HG02840 (cell line): ENCODE data around the gene EBF4.
"Not testable (repeated sequence)": the region's sequence is repeated elsewhere in the genome, so short reads cannot be mapped to it uniquely, and the experiment has no call there.

Experiments
- ATAC-seq: cut with Tn5 transposase; IDR thresholded peaks from one replicate; pipeline ENCODE4 v1.9.1; 2021; ENCODE audit warnings: mild to moderate bottlenecking, moderate library complexity, moderate number of reproducible peaks; ENCODE audit not compliant: unreplicated experiment, low FRiP score

Gene EBF4

DNA sequence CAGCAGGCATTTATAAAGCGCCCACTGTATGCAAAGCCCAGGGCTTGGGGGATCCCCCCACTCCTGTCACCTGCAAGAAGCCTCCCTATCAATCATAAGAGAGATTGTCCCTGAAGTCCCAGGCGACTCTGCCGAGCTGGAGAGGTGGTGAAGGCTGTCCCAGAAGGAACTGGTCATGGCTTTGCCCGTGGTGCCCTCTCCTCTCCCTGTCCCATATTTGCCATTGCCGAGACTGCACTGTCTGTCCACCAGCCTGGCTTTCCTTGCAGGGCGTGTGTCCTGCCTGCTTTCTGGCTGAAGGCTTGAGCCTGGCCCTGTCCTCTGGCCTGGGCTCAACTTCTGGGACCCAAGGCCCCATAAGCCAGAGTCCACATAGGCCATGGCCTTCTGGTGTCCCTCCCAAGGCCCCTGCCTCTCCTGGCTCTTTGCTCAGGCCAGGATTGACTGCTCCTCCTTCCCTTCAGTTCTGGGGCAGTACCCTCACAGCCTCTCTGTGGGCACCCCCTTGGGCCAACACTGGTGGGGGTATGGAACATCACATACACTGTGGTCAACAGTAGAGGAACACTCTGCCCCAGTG, 61.0 kb downstream of the EBF4 start:
- ATAC-seq = no peak

- ATAC-seq = no peak
These were observed 61.8 kb downstream of the EBF4 start for GRCh38 chr20:2754424-2754823.

GRCh38 chr20:2755451-2756055, 63.0 kb downstream of the EBF4 start:
- ATAC-seq = no peak

DNA sequence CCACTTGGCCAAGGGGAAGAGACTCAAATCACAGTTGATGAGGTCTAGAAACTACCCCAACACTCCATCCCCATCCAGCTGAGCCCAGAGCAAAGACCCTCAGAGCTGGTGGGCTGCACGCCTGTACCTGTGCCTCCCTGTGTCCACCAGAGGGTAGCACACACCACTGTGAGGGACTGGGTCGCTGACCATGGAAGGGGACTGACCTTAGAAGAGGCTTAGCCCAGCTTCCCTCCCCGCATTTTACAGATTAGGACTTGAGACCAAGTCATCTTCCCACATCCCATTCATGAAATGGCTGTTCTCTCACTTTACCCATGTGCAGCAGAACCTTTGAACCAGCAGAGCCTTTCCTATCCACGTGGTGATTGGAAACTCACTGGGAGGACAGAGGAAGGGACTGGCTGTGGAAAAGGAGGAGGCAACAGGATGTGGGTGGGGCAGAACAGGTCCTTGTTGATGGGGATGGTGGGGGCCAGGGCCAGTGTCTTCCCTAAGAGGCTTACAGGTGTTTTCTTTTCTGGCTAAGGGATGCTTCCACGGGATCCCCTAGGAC, 63.6 kb downstream of the EBF4 start:
- ATAC-seq = no peak

- no peak for ATAC-seq
These were observed 64.4 kb downstream of the EBF4 start for GRCh38 chr20:2757001-2757400.

- ATAC-seq = no peak
These were observed 65.4 kb downstream of the EBF4 start for GRCh38 chr20:2757969-2758368.

DNA sequence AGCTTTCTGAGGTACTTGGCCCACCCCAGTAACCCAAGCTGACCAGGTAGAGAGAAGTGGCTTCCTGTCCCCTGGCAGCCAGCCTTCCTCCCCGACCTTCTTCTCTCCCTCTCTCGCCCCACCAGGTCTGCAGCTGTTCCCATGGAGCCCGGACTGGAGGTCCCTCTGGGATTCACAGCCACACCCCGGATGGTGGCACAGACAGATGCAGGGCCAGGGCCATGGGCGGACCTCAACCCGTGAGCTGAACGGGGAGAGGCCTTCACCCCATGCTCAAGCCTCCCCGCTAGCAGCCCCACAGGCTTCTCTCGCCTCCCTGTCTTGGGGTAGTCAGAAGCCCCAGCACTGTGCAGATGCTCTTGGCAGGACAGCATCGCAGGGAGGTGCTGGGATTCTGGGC, 66.6 kb downstream of the EBF4 start:
- no peak for ATAC-seq

DNA sequence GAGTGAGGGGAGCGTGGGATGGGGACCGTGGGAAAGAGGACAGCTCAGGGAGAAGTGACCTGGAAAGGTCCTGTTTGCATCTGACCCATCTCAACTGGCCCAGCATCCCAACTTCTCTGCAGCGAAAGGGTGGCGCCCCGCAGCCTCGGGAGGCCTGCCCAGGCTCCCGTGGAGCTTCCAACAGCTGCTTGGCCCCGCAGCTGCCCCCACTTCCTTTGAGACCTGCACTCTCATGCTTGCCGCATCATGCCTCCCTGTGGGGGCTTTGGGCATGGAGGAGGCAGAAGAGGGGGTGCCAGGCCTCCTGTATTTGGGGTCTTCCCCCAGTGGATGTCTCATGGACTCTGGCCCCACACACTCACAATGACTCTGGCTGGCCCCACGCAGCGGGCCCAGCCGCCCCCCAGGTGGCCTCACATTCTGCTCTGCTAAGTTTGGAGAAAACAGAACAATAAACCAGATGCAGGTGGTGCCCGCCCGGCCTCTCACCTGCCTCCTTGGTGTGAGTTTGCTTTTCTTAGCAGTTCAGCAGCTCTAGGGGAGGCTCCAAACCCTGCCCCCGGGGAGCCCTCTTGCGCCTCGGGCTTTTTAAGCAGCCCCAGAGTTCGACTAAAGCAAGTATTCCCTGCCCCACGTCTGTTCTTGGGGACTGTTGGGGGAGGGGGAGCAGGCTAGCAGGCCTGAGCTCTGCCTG, 67.2 kb downstream of the EBF4 start:
- no peak for ATAC-seq

- ATAC-seq = no peak
These were observed 67.8 kb downstream of the EBF4 start for GRCh38 chr20:2760297-2760951.

GRCh38 chr20:2760952-2761305, 68.3 kb downstream of the EBF4 start:
- no peak for ATAC-seq

DNA sequence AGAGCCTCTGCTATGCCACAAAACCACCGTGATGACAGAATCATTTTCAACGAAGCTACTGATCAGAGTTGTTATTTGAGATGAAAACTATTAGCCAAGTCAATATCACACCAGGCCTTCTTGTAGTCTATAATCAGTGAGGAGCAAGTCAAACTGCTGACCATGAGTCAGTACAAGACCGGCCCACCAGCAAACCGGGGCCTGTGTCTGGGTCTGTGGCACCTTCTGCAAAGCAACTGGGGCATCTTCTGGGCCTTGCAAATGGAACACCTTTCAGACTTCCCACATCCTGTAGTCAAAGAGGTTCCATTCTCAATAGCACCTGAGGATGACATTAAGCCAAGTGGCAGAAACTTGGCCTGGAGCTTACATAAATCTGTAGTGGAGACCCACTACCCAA, 69.3 kb downstream of the EBF4 start:
- ATAC-seq = no peak

- ATAC-seq = no peak
These were observed 70.1 kb downstream of the EBF4 start for GRCh38 chr20:2762578-2763131.

DNA sequence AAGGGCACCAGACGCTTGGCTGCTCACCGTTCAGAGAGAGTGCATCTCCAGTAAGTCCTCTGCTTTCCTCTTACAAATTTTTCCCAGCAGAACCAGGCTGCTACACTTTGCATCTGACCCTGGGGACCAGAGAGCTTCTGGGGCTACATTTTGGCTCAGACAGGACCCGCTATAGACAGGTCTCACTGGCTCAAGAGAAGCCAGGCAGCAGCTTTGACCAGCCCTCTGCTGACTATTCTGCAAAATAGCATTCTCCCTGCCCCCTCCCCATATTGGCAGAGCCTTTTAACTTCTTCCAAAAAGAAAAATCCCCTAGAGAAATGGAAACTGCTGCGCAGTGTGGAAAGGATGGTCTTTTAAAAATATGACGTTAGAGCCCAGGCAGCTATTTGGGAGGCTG, 70.6 kb downstream of the EBF4 start:
- no peak for ATAC-seq

DNA sequence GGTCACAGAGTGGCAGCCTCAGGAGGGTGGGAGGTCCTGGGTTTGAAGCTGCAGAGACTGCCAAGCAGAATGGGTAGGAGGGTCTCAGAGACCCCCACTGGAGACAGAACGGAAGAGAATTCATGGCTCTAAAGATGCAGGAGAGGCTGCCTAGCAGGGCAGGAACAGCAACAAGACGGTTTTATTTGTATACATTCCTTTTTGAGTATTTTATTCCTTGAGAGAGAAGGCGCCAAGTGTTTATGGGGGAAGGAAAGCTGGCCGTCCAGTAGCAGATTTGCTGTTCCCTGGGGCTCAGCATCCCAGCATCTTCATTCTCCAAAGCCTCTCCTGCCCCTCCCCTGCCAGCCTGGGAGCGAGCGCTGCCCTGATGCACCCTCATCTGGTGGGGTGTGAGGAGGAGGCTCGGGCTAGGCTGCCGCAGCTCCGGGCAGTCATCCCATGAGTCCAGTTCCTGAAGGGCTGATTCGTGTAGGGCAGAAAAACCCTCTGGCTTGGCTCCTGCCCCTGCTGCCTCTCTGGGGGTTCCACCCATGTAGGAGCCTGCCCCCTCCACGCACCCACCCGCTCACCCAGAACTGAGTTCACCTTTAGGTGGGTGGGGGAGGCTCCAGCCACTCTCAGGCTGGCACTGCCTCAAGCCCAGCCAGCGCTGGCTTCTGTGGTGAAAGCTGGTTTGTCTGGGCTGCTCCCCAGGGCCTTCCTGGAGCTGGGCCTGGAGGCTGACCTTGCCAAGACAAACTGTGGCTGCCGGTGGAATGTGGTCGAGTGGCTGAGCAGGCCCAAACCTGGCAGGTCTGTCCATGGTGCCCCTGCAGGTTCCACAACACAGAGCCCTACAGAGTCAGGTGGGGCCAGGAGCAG, 75.4 kb downstream of the EBF4 start:
- ATAC-seq = no peak

- ATAC-seq = no peak
These were observed 76.0 kb downstream of the EBF4 start for GRCh38 chr20:2768632-2769015.

- not testable (repeated sequence) for ATAC-seq
These were observed 77.5 kb downstream of the EBF4 start for GRCh38 chr20:2770091-2770490.

GRCh38 chr20:2771631-2772080, 79.1 kb downstream of the EBF4 start:
- ATAC-seq = no peak

DNA sequence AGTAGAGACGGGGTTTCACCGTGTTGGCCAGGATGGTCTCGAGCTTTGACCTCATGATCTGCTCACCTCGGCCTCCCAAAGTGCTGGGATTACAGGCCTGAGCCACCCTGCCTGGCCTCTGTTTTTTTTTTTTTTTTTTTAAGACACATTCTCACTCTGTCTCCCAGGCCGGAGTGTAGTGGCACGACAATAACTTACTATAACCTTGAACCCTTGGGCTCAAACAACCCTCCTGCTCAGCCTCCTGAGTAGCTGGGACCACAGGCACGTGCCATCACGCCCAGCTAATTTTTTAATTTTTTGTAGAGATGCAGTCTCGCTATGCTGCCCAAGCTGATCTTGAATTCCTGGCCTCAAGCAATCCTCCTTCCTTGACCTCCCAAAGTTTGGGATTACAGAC, 81.2 kb downstream of the EBF4 start:
- no peak for ATAC-seq

- no peak for ATAC-seq
These were observed 82.6 kb downstream of the EBF4 start for GRCh38 chr20:2775139-2775538.
